Posterior vena cava (tissue), 2 donors: ENCODE data around the gene LSAMP. TPM values are rescaled to one million over a fixed set of nuclear protein-coding genes. Genes with fewer than 3 reads are reported as not detected.

Experiments used
- DNase-seq: peaks from one replicate; pipeline ENCODE4 v3.0.0-alpha.2; 2020; ENCODE audit warnings: low spot score
- intact Hi-C, 2 donors: fragments of 100-400 bp; cut with DNase I; formaldehyde crosslinking; loops; one replicate each; pipeline versions ENCODE4 v1.14.1 to v1.14.2; 2022 to 2023
- total RNA-seq, 2 donors: library from RNA; stranded (reverse); fragmentation: NEBNext Ultra II Directional; extraction: Animal tissue kit (Norgen Biotek cat#: 25700); gene quantifications; one replicate each; pipeline ENCODE4 v1.2.1, GENCODE V29; 2021
- donor health status: DM: yes; HTN: yes; CAD: no.
- donor health status: DM: yes; HTN: yes; CAD: no.

LSAMP gene
- total RNA-seq, 2 donors from 2014 or later = 3.7 to 11.9 TPM

DNA sequence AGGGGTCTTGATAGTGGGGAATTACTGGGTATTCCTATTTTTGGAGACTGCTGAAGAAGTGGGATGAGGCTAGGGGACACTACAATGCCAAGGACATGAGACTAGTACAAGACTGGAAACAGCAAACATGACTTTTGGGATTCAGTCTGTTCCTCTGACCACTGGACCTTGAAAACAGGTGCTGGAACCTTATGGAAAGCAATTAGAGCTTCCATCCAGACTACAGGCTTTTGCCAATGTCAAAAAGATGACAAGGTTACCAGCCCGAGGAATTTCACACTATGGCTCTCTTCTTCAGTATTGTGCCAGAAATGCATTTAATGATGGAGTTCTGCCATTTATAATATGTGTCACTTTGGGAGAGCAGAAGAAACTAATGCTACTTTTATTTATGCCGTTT lies 539.4 kb downstream of the LSAMP start:
- intact Hi-C loops = loop anchor here in 1 of 2 donors (5.0 kb wide), 1 partner anchor 929 kb away; no protein-coding TSS in a partner anchor
- DNase-seq = no peak

DNA sequence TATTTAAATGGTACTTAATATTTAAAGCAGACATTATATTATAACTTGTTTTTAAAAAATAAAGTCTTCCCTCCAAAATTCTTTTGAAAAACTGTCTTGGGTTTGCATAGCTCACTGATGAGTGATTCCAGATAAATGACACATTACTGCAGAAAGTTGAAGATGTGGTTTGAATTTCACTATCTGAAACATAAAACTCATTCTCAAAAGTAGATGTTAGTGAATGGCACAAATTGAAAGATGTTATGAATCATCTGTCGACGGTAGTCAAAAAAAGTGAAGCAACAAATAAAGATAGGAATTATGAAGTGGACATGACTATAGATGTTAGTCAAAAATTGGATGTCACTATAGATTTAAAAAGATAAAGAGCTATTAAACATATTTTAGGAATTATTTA lies 541.4 kb downstream of the LSAMP start:
- intact Hi-C loops = no loop called here

DNA sequence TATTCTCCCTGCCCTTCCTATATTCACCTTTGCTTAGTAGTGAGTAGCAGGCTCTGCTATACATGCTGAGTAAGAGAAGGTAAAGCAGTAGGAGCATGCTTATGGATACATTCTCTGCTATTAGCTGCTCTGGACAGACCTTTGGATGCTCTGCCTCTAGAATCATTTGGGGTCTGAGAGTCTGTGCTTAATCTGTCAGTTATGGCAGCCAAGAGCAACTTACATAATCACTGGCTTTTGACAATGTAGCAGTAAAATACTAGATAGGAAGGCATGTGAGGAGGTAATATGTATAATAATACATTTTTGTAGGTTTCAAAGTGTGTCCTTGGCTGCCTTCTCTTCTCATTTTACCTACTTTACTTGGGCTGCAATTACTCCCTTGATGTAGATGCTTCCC lies 544.3 kb downstream of the LSAMP start:
- no peak for DNase-seq
- intact Hi-C loops = loop anchor here in 1 of 2 donors (2.0 kb wide), 1 partner anchor 50 kb away; no protein-coding TSS in a partner anchor

More for the DNA sequence above, 541.4 kb downstream of the LSAMP start:
- DNase-seq = no peak

DNA sequence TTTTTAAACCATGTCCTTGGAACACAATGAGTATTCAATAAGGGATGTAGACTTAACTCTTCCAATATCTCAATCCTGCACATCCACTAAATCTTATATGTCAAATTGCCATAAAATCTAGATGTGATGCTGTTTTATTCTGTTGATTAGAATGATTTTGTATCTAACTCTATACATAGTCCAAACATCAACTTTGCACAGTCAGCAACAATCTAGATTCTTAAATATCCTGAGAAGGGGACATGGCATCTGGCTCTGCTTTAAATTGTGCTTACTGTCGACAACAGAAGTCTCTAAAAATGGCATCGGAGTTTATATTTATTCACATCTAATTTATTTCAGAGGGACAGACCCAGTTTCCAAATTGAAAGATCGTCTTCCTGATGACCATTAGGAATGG lies 545.8 kb downstream of the LSAMP start:
- DNase-seq = no peak
- intact Hi-C loops = no loop called here

DNA sequence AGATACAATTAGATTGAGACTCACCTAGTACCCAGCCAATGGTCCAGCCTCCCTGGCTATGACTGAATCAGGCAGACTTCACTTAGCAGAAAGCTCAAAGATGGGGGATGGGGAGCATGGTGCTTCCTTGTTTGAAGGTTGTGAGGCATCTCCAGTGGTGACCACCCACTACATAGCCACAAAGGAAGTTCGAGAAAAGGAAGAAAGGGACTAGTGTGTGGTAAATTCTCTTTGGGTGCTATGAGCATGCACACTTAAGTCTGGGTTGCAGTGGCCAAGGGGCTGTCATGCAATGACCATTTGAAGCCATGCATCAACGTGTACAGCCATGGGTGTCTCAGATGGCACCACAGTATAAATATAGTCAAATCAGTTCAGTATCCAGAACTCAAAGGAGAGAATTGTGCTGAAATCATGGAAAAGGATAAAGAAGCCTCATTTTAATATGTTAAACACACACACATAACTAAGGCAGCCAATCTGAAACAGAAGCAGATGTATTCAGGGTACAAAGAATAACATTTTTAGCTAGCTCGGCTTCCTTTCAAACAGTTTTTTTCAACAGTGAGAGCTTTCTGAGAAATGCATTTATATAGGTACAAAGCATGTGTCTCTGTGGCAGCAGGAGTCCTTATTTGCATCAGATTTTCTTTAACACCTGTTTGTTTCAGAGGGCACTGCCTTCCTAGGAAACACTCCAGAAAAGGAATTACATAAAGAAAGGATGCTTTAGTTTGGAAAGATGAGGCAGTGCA lies 546.5 kb downstream of the LSAMP start:
- DNase-seq = no peak
- intact Hi-C loops = no loop called here

DNA sequence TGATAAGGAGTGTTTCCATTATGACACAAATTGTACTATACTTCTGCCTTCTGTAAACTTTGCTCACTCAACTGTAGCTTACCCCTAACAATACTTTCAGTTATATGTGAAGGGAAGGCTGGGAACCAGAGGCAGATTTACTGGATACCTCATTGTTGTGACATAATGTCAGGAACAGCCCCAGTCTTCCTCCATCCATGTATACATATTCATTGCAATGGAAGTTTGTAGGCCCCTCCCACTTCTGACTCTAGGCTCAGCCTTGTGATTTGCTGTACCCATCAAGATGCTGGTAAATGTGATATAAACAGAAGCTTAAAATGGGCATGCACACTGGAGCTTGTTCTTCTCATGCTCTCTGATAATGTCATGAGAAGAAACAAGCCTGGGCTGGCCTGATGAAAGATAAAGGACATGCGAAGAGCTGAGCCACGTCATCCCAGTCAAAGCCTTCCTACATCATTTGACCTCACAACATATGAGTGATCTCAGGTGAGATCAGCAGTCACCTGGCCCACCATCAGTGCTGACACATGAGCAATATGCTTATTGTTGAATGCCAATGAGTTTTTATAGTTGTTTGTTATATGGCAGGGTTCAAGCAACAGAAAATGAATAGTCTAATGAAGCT lies 554.2 kb downstream of the LSAMP start:
- DNase-seq = no peak
- intact Hi-C loops = no loop called here

DNA sequence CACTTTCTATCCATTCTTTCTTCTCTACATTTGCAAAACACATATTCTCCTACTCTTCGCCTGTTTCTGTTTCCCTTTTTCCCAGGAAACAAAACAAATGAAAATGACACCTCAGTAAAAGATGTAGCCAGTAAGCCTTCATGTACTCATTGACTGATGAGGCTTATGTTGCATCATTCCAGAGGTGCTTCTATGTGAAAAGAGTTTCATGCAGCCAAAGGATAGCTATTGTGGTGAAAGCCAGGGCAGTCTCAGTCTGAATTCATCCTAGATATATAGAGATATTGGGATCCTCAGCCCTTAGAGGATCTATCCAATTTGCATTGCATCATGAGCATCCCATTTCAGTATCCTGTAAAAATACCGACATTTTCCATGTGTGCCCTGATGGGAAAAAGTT lies 554.7 kb downstream of the LSAMP start:
- no peak for DNase-seq
- intact Hi-C loops = no loop called here

DNA sequence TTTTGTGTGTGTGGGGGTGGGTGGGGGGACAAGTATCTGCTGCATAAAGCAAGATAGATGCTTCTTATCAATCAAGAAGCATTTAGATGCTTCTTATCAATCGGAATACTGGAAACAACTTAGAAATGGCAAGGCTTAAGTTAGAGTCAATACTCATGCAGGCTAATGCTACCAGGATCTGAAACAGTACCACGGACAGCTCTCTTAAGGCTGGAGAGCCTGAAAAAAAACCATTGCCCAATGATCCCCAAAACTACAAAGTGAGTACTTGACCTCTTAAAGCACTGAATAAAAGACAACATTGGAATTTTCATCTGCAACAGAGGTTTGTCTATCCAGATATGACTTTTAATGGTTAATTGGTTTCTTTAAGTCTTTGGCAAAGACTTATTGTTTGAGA lies 559.7 kb downstream of the LSAMP start:
- no peak for DNase-seq
- intact Hi-C loops = no loop called here

DNA sequence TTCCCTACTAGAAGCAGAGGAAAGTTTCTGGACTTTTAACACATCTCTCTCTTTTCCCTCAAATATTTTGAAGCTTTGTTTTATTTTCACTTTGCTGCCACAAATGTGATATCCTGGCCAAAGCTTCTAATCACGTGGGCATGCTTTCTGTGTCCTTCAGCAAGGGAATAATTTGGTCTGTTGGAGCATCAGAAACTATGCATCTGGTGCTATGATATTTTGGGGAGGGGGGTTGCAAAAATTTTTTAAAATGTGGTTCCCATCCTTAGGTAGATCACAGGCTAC lies 567.7 kb downstream of the LSAMP start:
- intact Hi-C loops = no loop called here
- DNase-seq = no peak

DNA sequence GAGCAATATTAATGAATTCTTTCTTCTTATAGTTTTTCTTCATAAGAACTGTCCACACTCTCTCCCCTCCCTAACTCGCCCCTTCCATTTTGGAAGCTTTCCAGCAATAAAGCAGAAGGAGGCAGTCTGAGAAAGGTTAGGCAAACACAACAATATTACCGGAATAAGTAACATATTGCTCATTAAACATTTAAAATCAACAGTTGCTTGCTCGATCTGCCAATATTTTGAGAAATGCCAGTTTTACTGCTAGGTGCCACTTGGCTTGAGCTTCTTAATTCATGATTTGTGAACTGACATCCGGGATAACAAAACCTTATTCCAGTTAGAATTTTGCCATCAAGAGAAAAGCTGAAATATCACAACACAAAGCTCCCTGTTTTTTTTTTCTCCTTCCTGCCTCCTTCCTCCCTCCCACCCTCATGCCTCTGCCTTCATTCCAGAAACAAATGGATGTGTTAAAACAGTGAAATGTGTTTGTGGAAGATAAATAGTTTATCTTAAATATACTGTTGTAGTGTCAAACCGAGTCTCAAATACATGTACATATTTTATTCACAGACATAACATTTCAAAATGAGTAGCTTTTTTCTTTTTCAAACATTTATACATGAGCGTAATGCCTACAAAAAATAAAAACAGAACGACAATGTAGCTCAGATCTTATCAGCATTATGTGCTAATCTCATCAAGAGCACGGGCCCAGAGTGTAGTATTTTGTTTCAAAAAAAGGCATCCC lies 568.2 kb downstream of the LSAMP start:
- DNase-seq = no peak
- intact Hi-C loops = no loop called here

DNA sequence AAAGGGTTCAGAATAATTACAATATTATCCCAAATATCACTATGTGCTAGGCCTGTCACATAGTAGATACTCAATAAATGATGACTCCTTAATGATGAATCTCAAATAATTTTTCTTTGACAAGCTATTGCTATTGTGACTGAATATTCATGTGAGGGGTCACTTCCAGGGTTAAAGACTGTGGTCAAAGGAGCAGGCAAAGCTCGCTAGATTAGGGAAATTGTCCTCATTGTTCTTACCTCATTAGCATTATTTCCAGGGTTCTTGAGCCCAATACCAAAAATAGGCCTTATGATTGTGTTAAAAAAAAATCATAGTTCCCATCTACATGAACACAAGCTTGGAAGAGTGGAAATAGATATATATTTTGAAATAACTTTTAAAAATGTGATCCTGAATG lies 569.8 kb downstream of the LSAMP start:
- intact Hi-C loops = no loop called here
- no peak for DNase-seq

DNA sequence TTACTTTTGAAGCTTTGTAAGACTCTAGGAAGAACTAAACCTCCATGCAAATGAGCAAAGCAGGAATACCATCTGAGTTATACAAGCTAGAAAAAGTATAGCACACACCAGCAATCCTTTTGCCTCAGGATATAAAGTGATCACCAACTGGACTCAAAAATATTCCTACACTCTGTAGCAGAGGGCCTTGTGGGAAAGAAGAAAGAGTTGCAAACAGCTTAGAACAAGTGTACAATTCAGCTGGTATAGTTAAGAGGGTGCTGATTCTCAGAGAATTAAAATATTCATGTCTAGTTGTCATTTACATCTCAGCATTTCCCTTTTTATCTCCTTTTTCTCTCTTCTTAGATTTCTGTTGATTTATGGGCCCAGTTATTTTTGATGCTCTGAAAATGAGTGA lies 573.6 kb downstream of the LSAMP start:
- intact Hi-C loops = no loop called here
- no peak for DNase-seq

DNA sequence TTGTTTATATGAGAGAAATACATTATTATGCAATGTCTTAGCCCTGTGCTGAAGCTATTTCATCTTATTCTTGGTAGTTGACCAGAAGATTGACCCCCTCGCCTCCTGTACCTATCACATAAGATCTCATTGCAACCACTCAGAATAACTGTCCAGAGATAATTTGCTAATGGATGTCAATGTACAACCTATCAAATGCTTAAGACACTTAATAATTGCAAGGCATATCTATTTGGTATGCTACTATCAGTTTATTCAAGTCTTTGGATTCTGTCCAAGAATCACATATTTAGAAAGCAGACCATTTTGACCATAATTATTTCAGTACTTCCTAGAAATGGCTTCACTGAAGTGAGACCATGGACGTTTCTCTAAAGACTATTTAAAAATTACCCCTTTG lies 580.4 kb downstream of the LSAMP start:
- intact Hi-C loops = no loop called here
- DNase-seq = no peak

DNA sequence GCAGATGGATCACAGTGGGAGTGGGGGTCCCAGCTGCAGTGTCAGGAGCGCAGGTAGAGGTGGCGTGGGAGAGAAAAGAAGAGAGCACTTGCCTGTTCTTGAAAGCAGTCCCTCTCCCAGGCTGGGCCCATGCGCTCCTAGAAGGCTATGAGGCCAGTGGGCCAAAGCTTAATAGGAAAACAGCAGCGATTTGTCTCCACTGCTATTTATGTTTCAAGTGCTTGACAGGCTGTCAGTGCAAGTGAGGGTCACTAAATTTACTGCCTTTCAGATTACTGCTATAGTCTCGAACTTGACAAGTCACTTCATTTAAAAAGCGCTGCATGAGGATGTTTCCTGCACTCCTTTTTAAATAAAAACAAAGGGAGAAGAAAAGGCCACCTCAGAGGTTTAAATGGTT lies 582.4 kb downstream of the LSAMP start:
- intact Hi-C loops = no loop called here
- no peak for DNase-seq

DNA sequence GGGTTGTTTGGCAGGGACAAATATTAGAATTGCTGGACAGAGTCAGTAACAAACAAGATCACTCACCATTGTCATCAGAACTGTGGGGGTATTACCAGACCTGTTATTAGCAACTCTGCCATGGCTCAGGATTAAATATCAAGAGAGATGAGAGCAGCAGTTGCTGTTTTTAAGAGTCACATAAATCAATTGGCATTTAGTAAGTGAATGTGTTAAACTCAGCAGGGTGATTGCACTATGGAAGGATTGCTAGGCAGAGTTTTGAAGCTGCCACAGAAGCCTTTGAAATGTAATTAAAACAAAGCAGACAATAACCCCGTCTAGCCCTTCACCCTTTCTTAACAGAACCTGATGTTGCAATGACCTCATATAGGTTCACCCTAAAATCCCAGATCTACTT lies 583.2 kb downstream of the LSAMP start:
- intact Hi-C loops = no loop called here

DNA sequence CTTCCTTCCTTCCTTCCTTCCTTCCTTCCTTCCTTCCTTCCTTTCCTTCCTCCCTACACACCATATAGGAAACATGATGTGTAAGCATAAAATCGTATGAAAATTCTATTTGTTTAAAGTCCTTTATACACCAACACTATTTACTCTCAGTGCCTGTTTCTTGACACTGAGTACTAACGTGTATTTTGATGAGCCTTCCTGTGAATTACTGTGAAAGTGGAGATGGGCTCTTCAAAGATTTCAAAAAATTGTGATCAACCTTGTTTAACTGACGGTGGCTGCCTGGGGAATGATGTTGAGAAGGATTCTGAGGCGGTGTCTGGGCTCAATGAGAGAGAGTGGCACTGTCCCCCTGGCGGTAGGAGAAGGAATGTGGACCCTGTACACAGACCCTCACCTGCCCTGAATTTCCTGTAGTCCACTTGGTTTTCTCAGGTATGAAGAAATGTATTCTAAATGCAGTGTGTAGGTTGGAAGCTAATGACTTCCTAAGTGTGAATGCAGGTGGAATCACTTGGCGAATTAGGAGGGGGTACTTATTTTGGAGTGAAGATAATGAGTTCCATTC lies 584.0 kb downstream of the LSAMP start:
- DNase-seq = no peak
- intact Hi-C loops = no loop called here

More for the DNA sequence above, 583.2 kb downstream of the LSAMP start:
- no peak for DNase-seq

DNA sequence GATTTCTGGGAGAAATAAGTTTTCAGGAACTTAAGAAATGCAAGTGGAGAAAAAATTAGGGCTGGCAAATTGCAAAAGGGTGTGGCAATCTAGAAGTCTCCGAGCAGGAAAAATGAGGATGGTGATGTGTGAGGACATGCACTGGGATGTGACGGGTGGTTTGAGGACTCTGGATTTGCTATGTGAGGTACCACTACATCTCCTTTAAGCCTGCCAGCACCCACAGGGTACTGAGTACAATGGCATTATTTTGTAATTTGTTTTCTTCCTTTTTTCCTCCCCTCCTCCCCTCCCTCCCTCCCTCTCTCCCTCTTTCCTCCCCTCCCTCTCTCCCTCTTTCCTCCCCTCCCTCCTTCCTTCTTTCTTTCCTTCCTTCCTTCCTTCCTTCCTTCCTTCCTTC lies 584.5 kb downstream of the LSAMP start:
- intact Hi-C loops = no loop called here
- DNase-seq = no peak

DNA sequence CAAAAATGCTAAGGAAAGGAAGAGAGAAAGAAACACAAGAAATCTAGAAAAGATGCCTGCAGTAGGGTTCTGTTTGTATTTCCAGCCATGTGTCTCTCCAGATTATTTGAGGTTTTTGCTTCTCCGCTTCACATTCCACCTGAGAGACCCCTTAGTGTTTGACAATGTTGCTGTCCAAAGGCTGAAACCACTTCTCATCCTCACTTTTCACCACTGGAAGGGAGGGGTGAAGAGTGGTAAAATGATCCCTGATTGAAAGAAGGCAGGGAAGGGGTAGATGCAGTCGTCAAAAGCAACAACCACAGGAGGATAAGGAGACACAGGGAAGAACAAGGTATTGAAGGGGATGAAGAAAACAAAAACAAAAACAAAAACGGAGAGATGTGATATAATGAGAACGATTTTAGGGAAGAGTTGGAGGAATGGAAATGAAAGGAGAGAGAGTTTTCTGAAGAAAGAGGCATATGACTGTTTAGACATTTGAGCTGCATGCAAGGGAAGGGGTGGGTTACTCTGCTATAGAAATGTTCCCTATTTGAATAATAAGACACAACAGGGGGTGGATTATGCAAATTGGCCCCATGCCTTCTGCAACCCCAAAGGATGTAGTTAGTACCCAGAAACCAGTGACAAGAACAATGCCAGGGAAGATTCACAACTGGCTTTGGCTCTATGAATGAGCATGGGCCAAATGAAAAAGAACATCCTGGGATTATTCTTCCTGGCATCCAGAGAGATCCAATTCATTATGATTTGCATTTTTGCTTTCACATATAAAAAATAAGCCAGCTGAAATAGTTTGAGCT lies 586.1 kb downstream of the LSAMP start:
- no peak for DNase-seq
- intact Hi-C loops = no loop called here

DNA sequence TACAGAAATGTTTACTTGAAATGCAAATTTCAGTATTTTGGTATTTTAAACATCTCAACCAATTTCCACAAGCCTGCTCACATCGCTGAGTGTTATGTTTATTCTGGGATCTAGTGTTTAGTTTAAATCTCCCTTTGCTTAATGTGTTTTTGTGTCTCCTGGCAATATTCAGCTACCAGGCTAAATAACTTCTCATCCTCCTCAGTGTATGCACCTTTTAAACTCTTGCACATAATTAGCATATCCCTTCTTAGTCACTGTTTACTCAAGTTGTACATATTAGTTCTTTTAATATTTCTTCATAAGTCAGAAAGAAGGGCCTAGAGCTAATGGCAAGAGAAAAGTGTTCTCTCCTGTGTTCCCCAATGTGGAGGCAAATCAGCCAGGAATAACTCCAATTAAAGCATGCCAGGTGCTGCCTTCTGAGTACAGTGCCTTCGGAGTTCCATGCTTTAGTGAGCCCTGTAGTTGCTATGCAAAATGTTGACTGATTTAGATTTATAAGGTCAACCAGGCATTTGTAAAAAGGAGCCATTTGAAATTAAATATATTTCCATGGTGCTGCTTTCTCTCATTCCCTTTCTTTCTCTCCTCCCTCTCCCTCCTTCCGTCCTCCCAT lies 587.7 kb downstream of the LSAMP start:
- intact Hi-C loops = no loop called here
- DNase-seq = no peak
